Stimulated activated CD4-positive, alpha-beta T cell treated with anti-CD3 and anti-CD28 coated beads, Interleukin-4, amount 100 ng/mL, for 1 hour (primary cell): Measurements from ENCODE around the gene SCN8A.
A peak's percentile ranks its signal among the peaks of the same experiment; 100 is the strongest.

ENCODE experiments used
- DNase-seq: peaks from one replicate; pipeline ENCODE4 v3.0.0-alpha.2; 2020

SCN8A gene

DNA sequence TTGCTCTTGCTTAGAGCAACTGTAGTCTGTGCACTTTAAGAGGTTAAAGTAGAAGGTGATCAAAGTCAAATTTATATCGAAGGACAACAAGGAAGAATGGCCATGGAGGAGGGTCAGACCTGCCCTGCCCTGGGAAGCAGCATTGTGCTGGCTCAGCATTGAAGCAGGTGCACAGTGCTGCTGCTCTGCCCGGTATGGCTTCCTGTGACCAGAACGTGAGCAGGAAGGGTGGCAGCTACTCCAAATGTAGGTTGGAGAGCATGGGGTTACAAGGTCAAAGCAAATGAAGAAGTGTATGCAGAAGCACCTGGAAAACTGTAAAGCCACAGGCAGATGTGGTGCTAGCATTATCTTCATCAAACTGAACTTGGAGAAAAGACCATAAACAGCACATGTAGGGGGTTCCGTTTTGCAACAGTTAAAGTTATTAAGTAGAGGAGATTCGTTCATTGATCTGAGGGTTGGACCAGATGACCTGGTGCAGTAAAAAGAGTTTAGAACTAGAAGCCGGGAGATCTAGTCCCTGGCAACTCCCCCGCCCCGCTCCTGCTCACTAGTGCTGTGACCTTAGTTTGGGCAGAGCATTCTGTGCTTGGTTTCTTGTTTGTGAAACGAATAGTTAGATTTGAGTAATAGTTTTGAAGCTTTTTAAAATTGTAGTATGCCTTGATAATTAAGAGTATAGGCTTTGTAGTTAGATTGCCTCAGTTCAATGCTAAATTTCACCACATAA, 84.2 kb downstream of the SCN8A start:
- no peak for DNase-seq

DNA sequence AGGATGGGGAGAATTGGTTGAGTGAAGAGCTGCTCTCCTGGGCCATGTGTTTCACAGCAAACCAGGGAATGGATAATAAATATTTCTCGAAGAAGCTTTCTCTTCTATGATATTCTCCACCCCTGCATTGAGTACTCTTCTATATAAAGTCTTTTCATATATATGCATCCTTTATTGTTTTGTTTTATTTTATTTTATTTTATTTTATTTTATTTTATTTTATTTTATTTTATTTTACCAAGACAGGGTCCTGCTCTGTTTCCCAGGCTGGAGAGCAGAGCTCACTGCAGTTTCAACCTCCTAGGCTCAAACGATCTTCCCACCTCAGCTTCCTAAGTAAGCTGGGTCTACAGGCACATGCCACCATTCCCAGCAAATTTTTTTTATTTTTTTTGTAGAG, 85.8 kb downstream of the SCN8A start:
- no peak for DNase-seq

DNA sequence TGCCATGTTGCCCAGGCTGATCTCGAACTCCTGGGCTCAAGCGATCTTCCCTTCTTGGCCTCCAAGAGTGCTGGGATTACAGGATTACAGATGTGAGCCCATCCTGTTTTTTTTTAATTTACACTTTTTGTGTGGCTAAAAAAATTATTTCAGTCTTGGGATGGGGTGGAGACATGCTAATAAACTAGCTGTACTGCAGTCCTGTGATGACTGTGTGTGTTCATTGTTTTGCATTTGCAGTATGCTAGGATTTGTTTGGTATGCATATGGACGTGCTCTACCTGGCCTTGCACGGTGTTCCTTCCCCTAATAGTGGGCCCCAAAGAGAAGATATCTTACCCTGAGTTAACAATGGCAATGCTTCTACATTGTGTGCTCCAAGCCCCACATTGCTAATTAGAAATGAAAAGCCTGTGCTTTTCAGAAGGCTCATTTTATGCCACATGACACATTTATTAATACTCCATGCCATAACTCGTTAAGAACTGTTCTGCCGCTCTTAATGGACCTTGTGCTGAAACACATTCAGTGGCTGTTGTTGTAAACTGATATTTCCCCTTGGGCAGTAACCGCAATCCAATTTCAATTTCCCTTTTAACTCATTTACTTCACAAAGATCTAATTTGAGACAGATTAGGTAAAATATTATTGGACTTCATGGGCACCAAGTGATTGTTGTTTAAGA, 86.4 kb downstream of the SCN8A start:
- no peak for DNase-seq

DNA sequence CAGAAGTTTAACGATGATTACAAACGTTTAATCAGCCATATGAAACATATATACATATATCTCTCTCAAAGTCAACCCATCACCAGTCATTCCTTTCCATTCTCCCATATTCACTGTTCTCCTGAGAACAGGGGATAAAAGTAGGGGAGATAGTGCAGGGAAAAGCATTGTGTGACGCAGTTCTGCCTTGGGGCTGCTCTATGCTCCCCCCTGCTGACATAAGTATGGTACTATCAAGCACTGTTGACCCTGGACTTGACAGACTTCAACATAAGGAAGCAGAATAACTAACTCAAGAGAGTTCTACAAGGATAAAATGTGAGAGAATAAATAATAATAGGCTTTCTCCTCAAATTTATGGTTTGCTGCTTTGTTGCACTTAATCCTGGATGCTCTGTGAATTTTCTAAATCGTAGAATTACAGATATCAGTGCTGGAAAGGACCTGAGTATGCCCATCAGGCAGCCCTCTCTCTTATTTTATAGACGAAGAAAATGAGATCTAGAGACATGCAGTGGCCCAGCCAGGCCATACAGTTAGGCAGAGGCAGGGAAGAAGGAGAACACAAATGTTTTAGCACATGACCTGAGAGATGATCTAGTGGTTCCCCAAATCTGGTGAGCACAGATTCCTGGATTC, 87.2 kb downstream of the SCN8A start:
- peak; percentile 7 for DNase-seq

DNA sequence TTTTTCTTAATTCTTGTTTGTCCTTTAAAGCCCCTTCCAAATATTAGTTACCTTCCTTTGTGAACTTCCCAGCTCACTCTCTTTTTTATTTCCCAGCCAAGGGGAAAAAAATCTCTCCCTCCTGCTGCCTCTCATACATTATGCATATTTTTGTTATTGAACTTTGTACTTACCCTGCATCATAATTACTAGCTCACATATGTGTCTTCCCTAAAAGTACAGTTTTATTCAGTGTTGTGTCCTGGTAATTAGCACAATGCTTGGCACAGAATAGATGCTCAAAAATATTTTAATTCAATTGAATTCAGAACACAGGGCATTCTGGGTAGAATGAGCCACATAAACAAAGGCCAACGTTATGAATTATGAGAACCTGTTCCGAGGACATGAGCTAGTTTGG, 91.9 kb downstream of the SCN8A start:
- DNase-seq = no peak

DNA sequence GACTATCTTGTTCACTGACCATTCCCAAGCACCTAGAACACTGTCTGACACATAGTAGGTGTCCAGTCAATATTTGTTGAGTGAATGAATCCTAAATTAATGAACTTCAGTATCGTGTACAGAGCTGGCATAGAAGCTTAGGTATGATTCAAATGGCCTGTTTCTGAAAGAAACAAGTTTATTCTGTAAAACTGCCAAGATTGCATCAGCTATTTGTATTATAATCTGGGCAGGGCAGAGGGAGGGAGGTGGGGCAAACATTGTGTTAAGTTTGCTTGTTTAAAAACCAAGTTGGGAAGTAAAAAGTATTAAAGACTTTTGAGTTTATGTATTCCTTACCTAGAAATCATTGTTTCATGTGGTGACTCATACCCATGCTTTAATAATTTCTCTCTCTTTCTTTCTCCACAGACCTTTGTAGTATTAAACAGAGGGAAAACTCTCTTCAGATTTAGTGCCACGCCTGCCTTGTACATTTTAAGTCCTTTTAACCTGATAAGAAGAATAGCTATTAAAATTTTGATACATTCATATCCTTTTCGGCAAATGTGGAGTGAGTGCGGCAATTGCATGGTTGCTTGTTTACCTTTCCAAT, 92.8 kb downstream of the SCN8A start:
- DNase-seq = no peak

DNA sequence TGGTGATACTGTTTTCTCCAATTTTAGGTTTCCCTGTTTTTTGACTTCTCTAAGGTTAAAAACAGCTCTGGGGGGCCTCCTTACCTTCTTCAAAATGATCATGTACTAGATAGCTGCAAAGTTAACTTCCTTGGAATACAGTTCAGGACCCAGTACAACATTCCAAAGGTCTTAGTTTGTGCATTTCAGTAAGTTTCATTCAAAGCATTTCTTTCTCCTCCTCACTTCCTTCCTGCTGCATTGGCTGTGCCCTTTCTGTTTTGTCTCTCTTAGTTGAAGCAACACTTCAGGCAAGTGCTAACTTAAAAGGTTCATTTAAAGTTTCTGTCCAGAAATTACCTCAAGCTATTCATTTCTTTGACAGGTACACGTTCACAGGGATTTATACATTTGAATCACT, 95.7 kb downstream of the SCN8A start:
- DNase-seq = no peak

DNA sequence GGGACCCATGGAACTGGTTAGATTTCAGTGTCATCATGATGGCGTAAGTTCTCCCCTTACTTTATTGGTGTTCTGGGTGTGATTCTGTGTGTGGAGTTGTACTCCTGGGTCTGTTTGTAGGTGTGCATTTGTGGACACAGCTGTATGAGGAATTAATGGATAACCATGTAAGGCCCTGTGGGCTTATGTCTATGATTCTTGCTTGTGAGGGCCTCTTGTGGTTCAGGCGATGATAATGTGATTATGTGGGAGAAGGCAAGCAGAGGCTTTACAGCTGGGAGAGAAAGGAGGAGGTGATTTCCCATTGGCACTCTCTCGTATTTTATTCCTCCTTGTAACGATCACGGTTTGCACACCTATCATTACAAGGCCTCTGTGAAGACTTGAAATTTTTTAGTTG, 96.1 kb downstream of the SCN8A start:
- DNase-seq = no peak

DNA sequence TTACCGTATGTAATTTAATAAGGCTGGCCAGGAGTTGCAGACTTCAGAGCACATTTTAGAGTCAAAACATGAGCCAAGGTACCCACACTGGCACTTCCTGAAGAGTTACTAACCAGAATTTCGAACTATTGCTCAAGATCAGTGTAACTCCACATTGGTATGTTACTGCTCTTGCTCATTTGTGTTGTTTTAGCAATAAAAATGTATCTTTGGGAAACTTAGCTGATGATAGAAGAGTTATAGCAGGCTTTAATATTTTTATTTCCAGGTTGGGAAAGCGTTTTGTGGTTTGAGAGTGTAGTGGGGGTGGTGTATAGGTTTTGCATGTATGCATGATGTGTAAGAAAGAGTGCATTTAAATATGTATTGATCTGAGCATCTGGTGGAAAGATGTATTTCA, 96.6 kb downstream of the SCN8A start:
- no peak for DNase-seq

DNA sequence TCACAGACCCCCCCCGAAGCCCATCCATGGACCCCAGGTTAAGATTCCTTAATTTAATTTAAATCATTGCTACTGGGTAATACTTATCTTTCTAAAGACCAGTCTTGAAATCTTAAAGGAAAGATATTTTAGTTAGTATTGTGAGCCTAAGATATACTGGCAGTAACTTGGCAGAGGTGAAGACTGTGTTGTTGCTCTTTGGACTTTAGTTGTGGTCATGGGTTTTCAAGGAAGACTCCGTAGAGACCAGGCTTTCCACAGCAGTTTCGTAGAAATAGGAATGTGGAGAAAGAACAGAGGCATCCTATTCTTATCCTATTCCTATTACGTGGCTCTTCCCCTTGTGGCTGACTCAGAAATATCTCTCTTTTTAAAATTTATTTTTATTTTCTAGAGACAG, 99.0 kb downstream of the SCN8A start:
- DNase-seq = no peak

DNA sequence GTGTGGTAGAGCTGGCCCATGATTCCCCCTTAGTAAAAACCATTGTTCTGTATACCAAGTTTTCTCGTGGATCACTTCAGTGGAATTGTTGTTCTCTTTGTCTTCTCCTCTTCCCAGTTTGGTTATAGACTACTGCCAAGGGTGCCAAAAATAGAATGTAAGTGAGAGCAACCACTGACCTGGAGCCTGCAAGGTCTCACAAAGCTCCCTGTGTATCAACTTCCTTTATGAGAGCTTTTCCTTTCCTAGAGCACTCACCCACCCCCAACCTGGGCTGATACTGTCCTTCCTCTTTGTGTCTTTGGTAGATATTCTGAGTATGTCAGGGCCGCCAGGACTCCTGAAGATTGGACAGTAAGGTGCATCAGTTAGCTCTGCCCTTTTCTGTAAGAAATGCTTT, 101.0 kb downstream of the SCN8A start:
- no peak for DNase-seq

DNA sequence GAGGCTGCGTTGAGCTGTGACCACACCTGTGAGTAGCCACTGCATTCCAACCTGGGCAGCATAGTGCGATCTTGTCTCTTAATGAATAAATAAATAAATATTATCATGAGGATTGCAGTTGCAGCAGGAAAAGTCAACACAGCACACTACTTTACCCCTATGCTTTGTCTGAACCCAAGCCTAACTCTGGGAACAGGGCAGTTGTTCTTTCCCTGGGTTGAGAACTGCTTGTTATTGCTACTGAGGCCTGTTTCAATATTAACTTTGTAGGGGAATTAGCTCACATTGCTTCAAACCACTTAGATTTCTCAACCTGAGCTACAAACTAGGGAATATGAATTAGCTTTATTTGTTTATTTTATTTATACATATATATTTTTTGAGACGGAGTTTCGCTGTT, 102.5 kb downstream of the SCN8A start:
- DNase-seq = no peak

DNA sequence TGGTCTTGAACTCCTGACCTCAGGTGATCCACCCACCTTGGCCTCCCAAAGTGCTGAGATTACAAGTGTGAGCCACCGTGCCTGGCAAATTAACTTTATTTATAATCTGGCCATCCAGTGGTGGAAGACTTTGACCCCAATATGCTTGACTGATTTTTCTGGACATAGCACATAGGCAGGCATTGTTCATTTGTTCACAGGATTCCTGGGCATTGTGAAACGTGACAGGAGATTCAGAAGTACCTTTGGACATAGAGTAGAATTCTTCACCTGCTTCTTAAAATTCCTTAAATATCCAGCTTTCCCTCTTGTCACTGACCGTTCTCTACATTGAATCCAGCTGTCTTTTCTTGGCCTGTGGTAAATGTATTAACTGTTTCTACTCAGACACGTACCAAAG, 103.1 kb downstream of the SCN8A start:
- DNase-seq = no peak

DNA sequence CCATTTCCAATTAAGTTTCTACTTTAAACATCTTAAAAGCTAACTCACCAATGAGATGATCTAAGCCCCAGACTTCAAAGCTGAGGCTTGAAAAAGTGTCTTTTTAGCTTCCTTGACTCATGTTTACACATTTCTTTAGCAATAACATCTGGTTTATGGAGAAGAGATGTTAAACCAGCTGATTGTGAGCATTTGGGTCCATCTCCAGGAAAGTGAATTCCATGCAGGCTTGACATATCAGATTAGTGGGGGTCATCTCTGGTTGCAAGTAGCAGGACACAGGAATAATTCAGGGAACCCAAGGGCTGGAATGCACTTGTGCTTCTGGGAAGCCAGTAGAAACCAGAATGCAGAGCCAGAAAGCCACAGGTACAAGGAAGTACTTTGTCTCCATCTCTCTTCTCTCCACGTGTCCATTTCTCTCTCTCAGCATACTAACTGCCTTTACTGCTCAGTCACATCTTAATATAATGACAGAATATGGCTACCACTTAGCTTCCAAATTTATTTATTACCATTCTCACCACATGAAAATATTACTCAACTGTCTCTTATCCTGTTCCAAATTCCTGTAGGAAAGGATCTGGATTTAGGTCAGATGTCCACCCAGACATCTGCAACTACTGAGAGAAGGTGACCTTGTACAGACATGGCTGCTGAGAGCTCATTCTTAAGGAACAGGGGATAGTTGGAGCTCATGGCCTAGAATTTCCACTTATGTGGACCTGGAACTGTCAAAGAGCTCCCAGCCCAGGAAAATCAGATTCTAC, 104.4 kb downstream of the SCN8A start:
- DNase-seq = no peak

DNA sequence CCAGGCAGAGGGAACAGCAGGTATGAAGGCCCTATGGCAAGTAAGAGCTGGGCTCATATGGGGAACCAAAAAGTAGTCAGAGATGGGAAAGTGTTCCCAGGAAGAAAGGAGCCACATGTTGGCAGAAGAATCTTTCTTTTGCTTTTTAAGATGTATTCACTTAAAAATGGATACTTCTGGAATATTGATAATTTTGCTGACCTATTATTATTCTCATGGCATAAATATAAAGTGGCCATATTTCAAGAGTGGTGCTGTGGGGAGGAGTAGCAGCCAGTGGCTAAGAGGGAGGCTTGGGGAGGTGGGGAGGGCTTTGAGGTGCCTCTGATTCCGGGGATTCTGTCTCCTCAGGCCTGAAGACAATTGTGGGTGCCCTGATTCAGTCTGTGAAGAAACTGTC, 108.2 kb downstream of the SCN8A start:
- DNase-seq = no peak

DNA sequence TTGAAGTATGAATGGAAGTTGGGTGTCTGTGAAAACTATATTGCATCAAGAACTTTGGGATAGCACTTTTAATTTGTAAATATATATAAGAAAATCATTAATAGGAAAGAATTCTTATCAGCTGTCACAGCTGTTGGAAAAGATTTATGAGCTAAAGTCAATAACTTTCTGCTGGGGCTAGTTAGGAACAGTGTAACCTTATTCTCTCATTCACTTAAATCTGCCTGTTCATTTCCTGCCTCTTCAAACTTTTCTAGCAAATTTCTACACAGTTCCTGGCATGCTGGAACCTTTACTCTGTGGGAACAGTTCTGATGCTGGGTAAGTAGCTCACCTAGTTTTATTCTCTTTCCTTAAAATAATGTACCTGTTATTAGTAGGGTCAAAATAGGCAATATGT, 109.9 kb downstream of the SCN8A start:
- no peak for DNase-seq

DNA sequence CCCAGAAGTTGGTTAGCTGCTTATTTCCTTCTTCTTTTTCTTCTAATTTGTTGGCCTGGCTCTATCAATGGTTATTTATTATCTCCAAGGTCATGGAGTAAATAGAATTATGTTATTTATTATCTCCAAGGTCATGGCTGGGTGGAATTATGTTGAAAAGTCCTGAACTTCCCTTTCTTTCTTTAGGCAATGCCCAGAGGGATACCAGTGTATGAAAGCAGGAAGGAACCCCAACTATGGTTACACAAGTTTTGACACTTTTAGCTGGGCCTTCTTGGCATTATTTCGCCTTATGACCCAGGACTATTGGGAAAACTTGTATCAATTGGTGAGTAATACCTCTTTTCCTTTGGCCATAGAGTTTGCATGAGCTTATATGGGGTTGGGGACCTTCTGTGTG, 111.6 kb downstream of the SCN8A start:
- DNase-seq = no peak

DNA sequence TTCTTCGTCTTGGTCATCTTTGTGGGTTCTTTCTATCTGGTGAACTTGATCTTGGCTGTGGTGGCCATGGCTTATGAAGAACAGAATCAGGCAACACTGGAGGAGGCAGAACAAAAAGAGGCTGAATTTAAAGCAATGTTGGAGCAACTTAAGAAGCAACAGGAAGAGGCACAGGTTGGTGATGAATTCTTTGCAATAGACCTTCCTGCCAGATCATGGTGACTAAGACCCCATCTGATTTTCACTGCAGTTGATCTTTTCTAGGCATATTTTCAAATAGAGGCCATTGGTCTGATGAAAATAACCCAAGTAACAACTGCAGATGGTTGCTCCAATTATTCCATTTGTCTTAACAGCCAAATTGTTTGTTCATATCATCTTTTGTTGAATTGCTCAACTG, 114.4 kb downstream of the SCN8A start:
- no peak for DNase-seq

DNA sequence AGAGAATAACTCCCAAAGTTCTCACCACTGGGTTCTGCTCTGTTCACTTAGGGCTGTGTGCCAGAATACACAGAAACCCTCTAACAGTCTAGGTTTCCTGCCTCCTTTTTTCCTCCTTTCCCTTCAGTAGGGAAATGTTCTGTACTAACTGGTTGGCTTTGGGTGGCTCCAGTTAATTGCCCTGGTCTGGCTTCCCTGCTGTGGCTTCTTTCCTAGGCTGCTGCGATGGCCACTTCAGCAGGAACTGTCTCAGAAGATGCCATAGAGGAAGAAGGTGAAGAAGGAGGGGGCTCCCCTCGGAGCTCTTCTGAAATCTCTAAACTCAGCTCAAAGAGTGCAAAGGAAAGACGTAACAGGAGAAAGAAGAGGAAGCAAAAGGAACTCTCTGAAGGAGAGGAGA, 115.2 kb downstream of the SCN8A start:
- no peak for DNase-seq

DNA sequence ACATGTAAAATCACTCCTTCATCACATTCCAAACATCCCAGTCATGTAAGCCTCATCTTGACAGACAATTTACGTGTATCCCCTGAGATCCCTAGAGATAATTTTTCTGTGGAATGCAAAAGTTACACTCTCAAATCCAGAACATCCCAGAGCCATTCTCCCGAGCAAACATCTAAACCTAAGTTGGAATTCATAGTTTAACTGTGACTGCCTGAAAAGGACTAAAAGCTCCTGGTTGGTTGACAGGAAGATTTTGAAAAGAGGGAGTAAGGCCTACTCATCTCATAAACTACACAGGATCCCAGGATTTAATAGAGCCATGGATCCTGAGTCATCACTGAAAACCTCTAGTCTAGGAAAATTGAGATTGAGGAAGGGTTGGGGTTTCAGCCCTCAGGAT, 123.6 kb downstream of the SCN8A start:
- no peak for DNase-seq

DNA sequence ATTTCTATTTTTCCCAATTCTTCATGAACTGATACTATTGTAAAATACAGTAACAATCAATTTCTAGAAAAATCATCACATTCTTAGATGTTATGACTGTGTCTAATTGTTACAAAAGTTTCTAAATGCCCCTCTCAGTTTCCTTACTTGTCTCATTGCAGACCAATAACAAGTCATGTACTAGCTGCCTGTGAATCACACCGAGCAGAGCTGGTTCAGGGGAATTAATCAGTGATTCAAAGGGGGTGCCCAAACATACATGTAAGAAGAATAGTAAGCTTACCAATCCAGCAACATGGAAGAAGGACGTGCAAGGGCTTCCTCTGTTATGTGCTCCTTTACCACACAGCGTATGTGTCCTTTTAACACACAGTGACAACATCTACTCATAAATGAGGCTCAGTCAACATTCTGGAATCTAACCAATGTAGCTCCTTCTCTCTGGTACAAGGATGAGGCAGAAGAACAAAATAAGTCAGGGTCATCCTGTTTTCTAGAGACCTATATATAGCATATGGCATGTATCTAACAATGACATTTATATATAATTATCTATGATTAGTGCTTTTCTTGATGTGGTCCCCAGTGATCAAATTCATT, 126.4 kb downstream of the SCN8A start:
- no peak for DNase-seq

DNA sequence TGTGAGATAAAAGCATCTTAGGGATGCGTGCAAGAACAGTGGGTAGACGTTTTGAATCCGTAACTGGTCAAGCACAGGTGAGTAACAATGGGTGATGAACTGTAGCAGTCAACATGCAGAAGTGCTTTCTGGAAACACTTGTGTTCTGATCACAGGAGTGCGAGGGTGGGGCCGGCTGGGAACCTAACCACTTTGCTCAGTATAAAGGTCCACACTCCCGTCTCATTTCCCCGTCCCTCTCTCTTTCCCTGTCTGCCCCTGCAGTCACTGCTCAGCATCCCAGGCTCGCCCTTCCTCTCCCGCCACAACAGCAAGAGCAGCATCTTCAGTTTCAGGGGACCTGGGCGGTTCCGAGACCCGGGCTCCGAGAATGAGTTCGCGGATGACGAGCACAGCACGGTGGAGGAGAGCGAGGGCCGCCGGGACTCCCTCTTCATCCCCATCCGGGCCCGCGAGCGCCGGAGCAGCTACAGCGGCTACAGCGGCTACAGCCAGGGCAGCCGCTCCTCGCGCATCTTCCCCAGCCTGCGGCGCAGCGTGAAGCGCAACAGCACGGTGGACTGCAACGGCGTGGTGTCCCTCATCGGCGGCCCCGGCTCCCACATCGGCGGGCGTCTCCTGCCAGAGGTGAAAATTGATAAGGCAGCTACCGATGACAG, 130.4 kb downstream of the SCN8A start:
- peak; percentile 53 for DNase-seq
